ENCODE measurements around the gene EIF4ENIF1.

- TF ChIP-seq CTCF (IDR thresholded peaks at IDR 0.05; ENCODE audit: low read depth, low read length) = no peak
- no peak for TF ChIP-seq POLR2A (IDR thresholded peaks at IDR 0.05; ENCODE audit: extremely low read depth, insufficient read length)
Measured at GRCh38 chr22:31490496-31490925, 869 bp upstream of the EIF4ENIF1 start.
